ENCODE results near the gene MS4A6E.
"Not testable (repeated sequence)": the region's sequence is repeated elsewhere in the genome, so short reads cannot be mapped to it uniquely, and the experiment has no call there.

Gene MS4A6E

GRCh38 chr11:60338053-60338452 lies 11.0 kb downstream of the MS4A6E start:
- DNase-seq = no peak

GRCh38 chr11:60339356-60339755 lies 12.3 kb downstream of the MS4A6E start:
- DNase-seq = no peak

- DNase-seq = no peak
Observed at GRCh38 chr11:60343094-60343704, 16.1 kb downstream of the MS4A6E start.

GRCh38 chr11:60344146-60344545 lies 17.1 kb downstream of the MS4A6E start:
- no peak for DNase-seq

- DNase-seq = peak; percentile 28
Observed at GRCh38 chr11:60345489-60345888, 18.4 kb downstream of the MS4A6E start.

- no peak for DNase-seq
Observed at GRCh38 chr11:60347084-60347797, 20.2 kb downstream of the MS4A6E start.

- DNase-seq = no peak
Observed at GRCh38 chr11:60348116-60348515, 21.1 kb downstream of the MS4A6E start.

GRCh38 chr11:60349990-60350389 lies 22.9 kb downstream of the MS4A6E start:
- no peak for DNase-seq

- DNase-seq = no peak
Observed at GRCh38 chr11:60357771-60358170, 30.7 kb downstream of the MS4A6E start.

- no peak for DNase-seq
Observed at GRCh38 chr11:60360621-60361020, 33.6 kb downstream of the MS4A6E start.

- DNase-seq = no peak
Observed at GRCh38 chr11:60362241-60362640, 35.2 kb downstream of the MS4A6E start.

- DNase-seq = peak; percentile 67
Observed at GRCh38 chr11:60363542-60364470, 36.8 kb downstream of the MS4A6E start.

GRCh38 chr11:60366262-60366904 lies 39.3 kb downstream of the MS4A6E start:
- DNase-seq = not testable (repeated sequence)

- DNase-seq = no peak
Observed at GRCh38 chr11:60367009-60367408, 40.0 kb downstream of the MS4A6E start.

GRCh38 chr11:60367896-60368295 lies 40.8 kb downstream of the MS4A6E start:
- DNase-seq = no peak

GRCh38 chr11:60370252-60370810 lies 43.3 kb downstream of the MS4A6E start:
- no peak for DNase-seq

- DNase-seq = peak; percentile 96
Observed at GRCh38 chr11:60370811-60371298, 43.8 kb downstream of the MS4A6E start.

GRCh38 chr11:60371386-60371785 lies 44.3 kb downstream of the MS4A6E start:
- no peak for DNase-seq

- DNase-seq = no peak
Observed at GRCh38 chr11:60371854-60372253, 44.8 kb downstream of the MS4A6E start.

- no peak for DNase-seq
Observed at GRCh38 chr11:60372767-60373166, 45.7 kb downstream of the MS4A6E start.

GRCh38 chr11:60375316-60375715 lies 48.3 kb downstream of the MS4A6E start:
- no peak for DNase-seq

- DNase-seq = no peak
Observed at GRCh38 chr11:60376601-60377000, 49.5 kb downstream of the MS4A6E start.
